Muscle of arm (tissue), 12 donors: Measurements from ENCODE around the gene WT1. TPM values are rescaled to one million over a fixed set of nuclear protein-coding genes. Genes with fewer than 3 reads are reported as not detected.

ENCODE experiments used
- DNase-seq: peaks from one replicate; pipeline ENCODE4 v3.0.0-alpha.2; 2013
- polyA plus RNA-seq, 12 donors: library from polyadenylated mRNA; unstranded; fragments of 120-200 nt; gene quantifications; one replicate each; pipeline ENCODE4 v1.2.1, GENCODE V29; 2013; ENCODE audit not compliant: insufficient read length in 12 of 12

Gene WT1
- polyA plus RNA-seq, 12 donors, result 0.24 to 1.2 (median 0.30) TPM; not detected in 7

DNA sequence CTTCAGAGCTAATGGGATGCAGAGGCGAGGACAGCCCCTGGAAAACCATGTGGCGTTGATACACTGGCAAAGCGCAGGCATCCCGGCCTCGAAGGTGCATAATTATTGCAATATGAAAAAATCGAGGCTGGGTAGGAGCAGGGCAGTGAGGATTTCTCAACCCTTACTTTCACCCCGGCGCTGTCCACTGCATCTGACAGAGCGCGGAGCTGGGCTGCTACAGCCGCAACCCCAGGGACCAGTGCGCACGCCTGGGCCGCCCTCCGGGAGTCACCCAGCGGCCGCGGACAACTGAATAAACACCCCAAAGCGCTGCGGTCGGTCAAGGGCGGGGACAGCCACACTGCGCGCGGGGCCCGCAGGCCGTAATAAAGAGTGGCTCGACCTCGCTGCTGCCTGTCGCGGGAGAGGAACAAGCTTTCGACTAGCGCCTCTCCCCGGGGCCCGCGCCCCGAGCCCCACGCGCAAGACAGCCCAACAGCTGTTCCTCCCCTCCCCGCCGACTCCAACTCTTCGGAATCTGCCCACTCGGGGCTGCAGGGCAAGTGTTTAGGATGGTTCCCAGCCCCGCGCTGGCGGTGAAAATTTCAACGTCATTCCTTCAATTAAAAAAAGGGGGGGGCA is 3.6 kb upstream of the WT1 start:
- DNase-seq, result no peak

- no peak for DNase-seq
These were observed 3.1 kb upstream of the WT1 start for GRCh38 chr11:32438346-32438865.

GRCh38 chr11:32437495-32438345 is 2.4 kb upstream of the WT1 start:
- no peak for DNase-seq

GRCh38 chr11:32436751-32437494 is 1.6 kb upstream of the WT1 start:
- DNase-seq, result no peak

- DNase-seq, result no peak
These were observed 807 bp upstream of the WT1 start for GRCh38 chr11:32435942-32436750.

GRCh38 chr11:32435152-32435480 is 223 bp downstream of the WT1 start:
- no peak for DNase-seq

DNA sequence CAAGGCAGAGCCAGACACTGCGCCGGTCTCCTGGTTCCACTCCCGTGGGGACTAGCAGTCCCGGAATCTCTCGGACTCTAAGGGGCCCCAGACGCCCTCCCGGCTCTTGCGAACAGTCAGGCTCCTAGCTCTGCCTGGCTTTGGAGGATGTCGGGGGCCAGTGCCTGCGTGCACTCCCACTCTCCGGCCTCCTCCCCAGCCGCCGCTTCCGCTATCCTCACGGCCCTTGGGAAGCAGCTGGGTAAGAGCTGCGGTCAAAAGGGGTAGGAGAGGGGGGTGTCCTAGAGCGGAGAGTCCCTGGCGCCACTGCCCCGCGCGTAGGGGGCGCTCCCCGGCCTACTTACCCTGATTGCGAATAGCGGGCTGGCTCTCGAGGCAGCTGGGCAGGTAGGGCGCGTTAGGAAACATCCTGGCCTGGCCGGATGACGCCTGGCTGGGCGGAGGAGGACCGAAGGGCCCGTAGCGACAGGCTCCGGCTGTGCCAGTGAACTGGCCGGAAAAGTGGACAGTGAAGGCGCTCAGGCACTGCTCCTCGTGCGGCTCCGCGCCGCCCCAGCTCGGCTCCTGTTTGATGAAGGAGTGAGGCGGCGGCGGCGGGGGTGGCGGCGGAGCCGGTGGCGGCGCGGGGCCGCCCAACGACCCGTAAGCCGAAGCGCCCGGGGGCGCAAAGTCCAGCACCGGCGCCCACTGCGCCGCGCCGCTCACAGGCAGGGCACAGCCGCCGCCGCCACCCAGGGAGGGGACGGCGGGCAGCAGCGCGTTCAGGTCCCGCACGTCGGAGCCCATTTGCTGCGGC is 785 bp downstream of the WT1 start:
- DNase-seq, result no peak

DNA sequence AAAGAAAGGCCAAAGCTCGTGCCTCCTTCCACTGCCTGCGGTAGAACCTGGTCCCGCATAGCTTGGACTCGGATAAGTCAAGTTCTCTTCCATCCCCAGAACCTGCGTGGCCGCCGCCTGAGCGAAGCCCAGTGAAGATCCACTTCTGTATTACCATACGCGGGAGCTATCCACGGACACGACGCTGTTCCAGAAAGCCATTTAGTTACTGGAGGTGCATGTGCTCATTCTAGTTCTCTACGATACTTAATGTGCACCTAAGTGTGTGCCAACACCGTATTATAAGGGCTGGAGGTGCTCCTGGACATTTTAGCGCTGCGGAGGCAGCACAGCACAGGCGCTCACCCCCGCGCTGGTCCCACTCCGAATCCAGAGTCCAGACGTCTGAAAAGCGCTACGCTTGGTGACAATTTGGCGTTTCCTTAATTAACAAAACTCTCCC is 1.4 kb downstream of the WT1 start:
- DNase-seq, result no peak

- DNase-seq, result no peak
These were observed 2.0 kb downstream of the WT1 start for GRCh38 chr11:32433101-32433913.

DNA sequence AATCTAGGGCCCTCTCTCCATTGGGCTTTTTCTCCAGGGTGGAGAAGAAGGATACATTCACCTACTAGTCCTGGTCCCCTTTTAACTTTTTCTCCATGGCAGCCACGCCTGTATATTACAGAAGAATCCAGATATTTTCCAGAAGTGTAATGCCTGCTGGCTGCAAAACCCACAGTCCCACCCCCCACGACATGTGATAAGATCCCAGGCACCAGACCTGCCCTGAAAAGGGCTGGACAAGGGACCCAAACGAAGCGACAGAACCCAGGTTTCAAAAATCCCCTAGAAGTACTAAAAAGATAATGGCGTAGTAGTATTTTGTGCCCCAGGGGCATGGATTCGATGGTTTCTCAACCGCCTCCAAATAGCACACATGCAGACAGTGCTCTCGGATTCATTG is 2.8 kb downstream of the WT1 start:
- no peak for DNase-seq

GRCh38 chr11:32430568-32431381 is 4.6 kb downstream of the WT1 start:
- no peak for DNase-seq

- DNase-seq, result no peak
These were observed 5.9 kb downstream of the WT1 start for GRCh38 chr11:32429477-32429876.

DNA sequence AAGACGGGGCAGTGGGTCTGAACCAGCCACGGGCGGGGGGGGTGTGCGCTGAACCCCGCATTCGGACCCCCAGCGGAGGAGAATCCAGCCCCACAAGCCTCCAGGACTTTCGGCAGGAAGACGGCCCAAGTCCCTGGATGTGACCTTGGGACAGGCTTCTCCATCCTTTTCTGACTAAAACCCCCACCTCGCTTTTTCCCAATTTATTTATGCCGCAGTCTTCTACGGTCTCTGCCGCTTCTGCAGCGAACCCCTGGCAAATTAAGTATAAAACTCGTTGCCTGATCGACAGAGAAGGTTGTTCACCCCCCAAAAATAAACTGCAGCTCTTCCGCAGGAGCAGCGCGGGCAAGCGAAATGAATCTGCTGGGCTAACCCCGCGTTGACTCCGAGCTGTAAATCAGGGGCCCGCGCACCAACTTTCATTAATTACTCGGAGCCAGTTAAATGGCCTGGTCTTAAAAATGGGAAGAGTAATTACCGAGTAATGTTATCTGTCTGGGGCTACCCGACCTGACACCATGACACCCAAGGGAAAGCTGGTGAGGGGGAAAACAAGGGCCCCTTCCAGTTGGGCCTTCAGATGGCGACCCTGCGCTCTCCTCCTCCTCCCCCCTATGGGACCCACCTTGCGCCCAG is 6.6 kb downstream of the WT1 start:
- DNase-seq, result no peak

DNA sequence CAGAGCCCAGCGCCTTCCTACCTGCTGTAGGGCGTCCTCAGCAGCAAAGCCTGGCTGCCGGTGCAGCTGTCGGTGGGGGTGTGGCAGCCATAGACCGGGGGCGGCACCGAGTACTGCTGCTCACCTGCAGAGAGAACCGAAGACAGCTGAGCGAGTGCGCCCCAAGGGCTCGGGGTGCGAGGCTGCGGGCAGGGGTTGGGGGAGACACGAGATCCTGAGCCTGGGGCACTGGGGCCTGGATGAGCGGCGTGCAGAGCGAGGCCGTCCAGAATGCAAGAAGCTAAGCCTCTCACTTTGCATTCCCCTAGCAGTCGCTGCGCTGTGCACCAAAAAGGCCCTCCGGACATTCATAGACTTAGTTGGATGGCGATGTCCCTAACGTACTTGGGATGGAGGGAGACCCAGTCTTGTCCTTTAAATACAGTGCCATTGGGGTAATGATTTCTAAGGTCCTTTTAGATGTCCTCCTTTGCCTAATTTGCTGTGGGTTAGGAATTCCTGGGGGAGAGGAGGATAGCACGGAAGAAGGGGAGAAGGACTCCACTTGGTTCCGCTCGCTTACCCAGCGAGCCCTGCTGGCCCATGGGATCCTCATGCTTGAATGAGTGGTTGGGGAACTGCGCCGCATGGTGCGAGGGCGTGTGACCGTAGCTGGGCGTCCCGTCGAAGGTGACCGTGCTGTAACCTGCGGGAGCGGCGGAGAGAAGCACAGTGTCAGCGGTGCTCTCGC is 7.2 kb downstream of the WT1 start:
- no peak for DNase-seq

GRCh38 chr11:32427616-32427934 is 7.8 kb downstream of the WT1 start:
- no peak for DNase-seq

DNA sequence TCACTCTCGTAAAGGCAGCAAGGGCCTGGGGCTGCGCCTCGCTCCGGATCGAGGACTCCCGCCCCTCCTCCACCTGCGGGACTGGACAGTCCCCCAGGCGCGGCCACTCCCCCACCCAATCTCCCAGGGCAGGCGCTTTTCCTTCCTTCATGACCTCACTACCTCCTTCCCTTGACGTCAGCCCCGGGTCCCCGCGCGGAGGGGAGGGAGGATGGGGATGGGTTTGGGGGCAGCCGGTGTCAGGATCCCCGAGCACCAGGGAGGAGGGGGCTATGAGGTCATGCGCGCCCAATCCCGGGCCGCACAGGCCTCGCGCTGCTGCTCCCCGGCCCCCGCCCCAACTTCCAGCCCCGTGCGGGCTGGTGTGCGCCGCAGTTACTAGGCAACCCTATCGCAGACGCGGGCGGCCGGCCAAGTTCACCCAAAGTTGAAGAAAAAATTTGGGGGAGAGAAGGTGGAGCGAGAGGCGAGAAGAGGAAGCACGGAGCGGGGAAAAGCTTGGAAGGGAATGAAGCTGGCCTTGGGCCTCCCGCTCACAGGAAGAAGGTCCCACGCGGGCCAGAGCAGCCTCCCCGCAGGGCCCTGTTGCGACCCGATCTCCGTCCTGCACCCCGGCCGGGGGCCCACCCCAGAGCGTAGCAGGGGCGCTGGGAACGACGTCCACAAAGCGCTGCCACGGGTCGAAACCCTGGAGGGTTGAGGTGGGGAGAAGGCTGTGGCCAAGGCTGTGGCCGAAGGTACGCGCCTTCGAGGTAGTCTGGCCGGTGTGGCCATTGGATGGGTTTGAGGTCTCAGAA is 8.3 kb downstream of the WT1 start:
- no peak for DNase-seq

DNA sequence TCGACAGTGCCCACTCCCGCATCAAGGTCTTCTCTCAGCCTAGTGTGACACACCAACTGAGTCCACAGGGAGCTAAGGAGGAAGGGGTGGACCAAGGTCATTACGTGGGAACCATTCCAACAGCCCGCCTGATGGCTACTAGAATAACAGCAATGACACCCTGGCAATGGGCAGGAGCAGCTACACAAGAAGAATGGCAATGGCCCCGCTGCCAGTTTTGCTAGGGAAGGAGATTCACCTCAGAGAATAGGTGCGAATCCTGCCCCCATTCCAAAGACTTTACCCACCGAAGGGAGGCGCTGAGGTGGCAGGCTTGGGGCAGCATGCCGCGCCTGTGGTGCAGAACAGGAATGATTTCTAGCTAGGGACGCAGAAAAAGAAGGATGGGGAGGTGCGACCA is 9.1 kb downstream of the WT1 start:
- no peak for DNase-seq
